ENCODE results near the gene MARK3.

- TF ChIP-seq CTCF (IDR thresholded peaks at IDR 0.05) (no peak), POLR2A (IDR thresholded peaks at IDR 0.05) (no peak)
Measured at GRCh38 chr14:103434868-103435442, 49.7 kb downstream of the MARK3 start.
